CD14-positive monocyte (primary cell): ENCODE results near the gene CSGALNACT2. TPM values are rescaled to one million over a fixed set of nuclear protein-coding genes. Genes with fewer than 3 reads are reported as not detected.
A peak's percentile ranks its signal among the peaks of the same experiment; 100 is the strongest.

Experiments used
- DNase-seq, 3 donors: peaks; one replicate each; pipeline ENCODE4 v3.0.0-alpha.2; 2011 to 2022
- H2AFZ ChIP-seq: 2 replicates; pipeline ENCODE4 v1.6.0; 2012; ENCODE audit warnings: mild to moderate bottlenecking, low read depth, low read length, inconsistent platforms; ENCODE audit not compliant: insufficient read depth, poor library complexity, severe bottlenecking
- H3K27ac ChIP-seq, 2 donors: 1 replicate in 1 of 2; 2 replicates in 1 of 2; pipeline ENCODE4 v1.5.1; 2012 to 2013; ENCODE audit warnings: low read length in 2 of 2, control low read depth in 1 of 2, inconsistent platforms in 1 of 2, low read depth in 1 of 2, mild to moderate bottlenecking in 1 of 2
- H3K27me3 ChIP-seq, 2 donors: one replicate each; pipeline versions ENCODE4 v1.6.0 to v1.6.1; 2011 to 2013; ENCODE audit warnings: low read length in 2 of 2; ENCODE audit not compliant: control insufficient read depth in 2 of 2, insufficient read depth in 2 of 2
- H3K36me3 ChIP-seq, 2 donors: replicated peaks in 1 of 2; 1 replicate in 1 of 2; 2 replicates in 1 of 2; pipeline versions ENCODE4 v1.5.1 to v1.6.1; 2012 to 2013; ENCODE audit warnings: low read length in 2 of 2, control low read depth in 1 of 2, inconsistent platforms in 1 of 2, mild to moderate bottlenecking in 1 of 2; ENCODE audit not compliant: insufficient read depth in 2 of 2, control insufficient read depth in 1 of 2
- H3K4me1 ChIP-seq, 2 donors: 1 replicate in 1 of 2; 2 replicates in 1 of 2; pipeline versions ENCODE4 v1.5.1 to v1.6.1; 2012 to 2013; ENCODE audit warnings: low read length in 2 of 2, control low read depth in 1 of 2, inconsistent platforms in 1 of 2, mild to moderate bottlenecking in 1 of 2, moderate library complexity in 1 of 2; ENCODE audit not compliant: insufficient read depth in 2 of 2, control insufficient read depth in 1 of 2
- H3K4me2 ChIP-seq: replicated peaks from 2 replicates; pipeline ENCODE3; 2012; ENCODE audit warnings: low read length, moderate library complexity, mild to moderate bottlenecking; ENCODE audit not compliant: poor library complexity, severe bottlenecking; ENCODE audit errors: extremely low read depth
- H3K4me3 ChIP-seq, 3 experiments: fragments of 200-600 bp in 1 of 3; sonication (generic) in 1 of 3; replicated peaks in 1 of 3; 1 replicate in 2 of 3; 2 replicates in 1 of 3; pipeline ENCODE4 v1.5.1; 2011 to 2013; ENCODE audit warnings: low read length in 3 of 3, mild to moderate bottlenecking in 3 of 3, control low read depth in 2 of 3, low read depth in 2 of 3, inconsistent platforms in 1 of 3, moderate library complexity in 1 of 3
- H3K79me2 ChIP-seq: 2 replicates; pipeline ENCODE4 v1.6.0; 2012; ENCODE audit warnings: mild to moderate bottlenecking, control low read depth, inconsistent platforms, low read length, moderate library complexity; ENCODE audit not compliant: insufficient read depth
- H3K9ac ChIP-seq: 2 replicates; pipeline ENCODE4 v1.6.0; 2017; ENCODE audit warnings: low read length, mild to moderate bottlenecking; ENCODE audit not compliant: insufficient read depth, poor library complexity, severe bottlenecking
- H3K9me3 ChIP-seq, 2 donors: replicated peaks in 1 of 2; 1 replicate in 1 of 2; 2 replicates in 1 of 2; pipeline versions ENCODE4 v1.5.1 to v1.6.1; 2012 to 2013; ENCODE audit warnings: low read length in 2 of 2, control low read depth in 1 of 2; ENCODE audit not compliant: control insufficient read depth in 1 of 2, insufficient read depth in 1 of 2
- H4K20me1 ChIP-seq: 2 replicates; pipeline ENCODE4 v1.6.0; 2012; ENCODE audit warnings: mild to moderate bottlenecking, low read length, control low read depth, moderate library complexity; ENCODE audit not compliant: insufficient read depth
- H3K27ac Mint-ChIP-seq, 7 donors: one replicate each; pipeline ENCODE4 v1.8.0; 2020; ENCODE audit warnings: mild to moderate bottlenecking in 7 of 7, mixed read lengths in 7 of 7, moderate library complexity in 6 of 7, inconsistent platforms in 2 of 7
- H3K27me3 Mint-ChIP-seq, 3 donors: one replicate each; pipeline ENCODE4 v1.8.0; 2021 to 2022; ENCODE audit warnings: low read depth in 3 of 3, mild to moderate bottlenecking in 3 of 3, mixed read lengths in 3 of 3, moderate library complexity in 3 of 3, inconsistent platforms in 1 of 3
- H3K36me3 Mint-ChIP-seq, 2 donors: one replicate each; pipeline ENCODE4 v1.8.0; 2020; ENCODE audit warnings: mixed read lengths in 2 of 2, inconsistent platforms in 1 of 2, mild to moderate bottlenecking in 1 of 2
- H3K4me1 Mint-ChIP-seq: one replicate; pipeline ENCODE4 v1.8.0; 2020; ENCODE audit warnings: mild to moderate bottlenecking, mixed read lengths
- H3K4me3 Mint-ChIP-seq, 2 donors: one replicate each; pipeline ENCODE4 v1.8.0; 2020; ENCODE audit warnings: mild to moderate bottlenecking in 2 of 2, mixed read lengths in 2 of 2, moderate library complexity in 1 of 2
- H3K9me3 Mint-ChIP-seq, 7 donors: one replicate each; pipeline ENCODE4 v1.8.0; 2020 to 2022; ENCODE audit warnings: mixed read lengths in 7 of 7, mild to moderate bottlenecking in 6 of 7, moderate library complexity in 6 of 7, inconsistent platforms in 2 of 7
- WGBS: methylation state at CpG from one replicate; pipeline ENCODE4 v1.1.5; 2013; ENCODE audit warnings: missing lambda C conversion rate; ENCODE audit not compliant: insufficient coverage; 5-methylcytosine and 5-hydroxymethylcytosine counted together
- intact Hi-C, 2 donors: fragments of 100-400 bp; cut with micrococcal nuclease; formaldehyde crosslinking; loops; one replicate each; pipeline versions ENCODE4 v1.15.0 to v1.15.1; 2023
- polyA plus RNA-seq, 3 donors: library from polyadenylated mRNA; depleted of rRNA in 1 of 3; unstranded in 2 of 3; stranded (reverse) in 1 of 3; fragments of 300-500 nt in 2 of 3; fragments of >200 nt in 1 of 3; fragmentation: Illumina TruSeq in 2 of 3; gene quantifications; 1 replicate in 2 of 3; 2 replicates in 1 of 3; pipeline ENCODE4 v1.2.3, GENCODE V29; 2012 to 2021
- TF ChIP-seq, protein P1 (sequence below): fragments of 200-600 bp; IDR thresholded peaks from one replicate; pipeline ENCODE4 v1.8.0; 2022; ENCODE audit warnings: antibody characterized with exemption, mild to moderate bottlenecking

Gene CSGALNACT2
- polyA plus RNA-seq, 3 donors: 43.7 to 80.1 (median 48.2) TPM

DNA sequence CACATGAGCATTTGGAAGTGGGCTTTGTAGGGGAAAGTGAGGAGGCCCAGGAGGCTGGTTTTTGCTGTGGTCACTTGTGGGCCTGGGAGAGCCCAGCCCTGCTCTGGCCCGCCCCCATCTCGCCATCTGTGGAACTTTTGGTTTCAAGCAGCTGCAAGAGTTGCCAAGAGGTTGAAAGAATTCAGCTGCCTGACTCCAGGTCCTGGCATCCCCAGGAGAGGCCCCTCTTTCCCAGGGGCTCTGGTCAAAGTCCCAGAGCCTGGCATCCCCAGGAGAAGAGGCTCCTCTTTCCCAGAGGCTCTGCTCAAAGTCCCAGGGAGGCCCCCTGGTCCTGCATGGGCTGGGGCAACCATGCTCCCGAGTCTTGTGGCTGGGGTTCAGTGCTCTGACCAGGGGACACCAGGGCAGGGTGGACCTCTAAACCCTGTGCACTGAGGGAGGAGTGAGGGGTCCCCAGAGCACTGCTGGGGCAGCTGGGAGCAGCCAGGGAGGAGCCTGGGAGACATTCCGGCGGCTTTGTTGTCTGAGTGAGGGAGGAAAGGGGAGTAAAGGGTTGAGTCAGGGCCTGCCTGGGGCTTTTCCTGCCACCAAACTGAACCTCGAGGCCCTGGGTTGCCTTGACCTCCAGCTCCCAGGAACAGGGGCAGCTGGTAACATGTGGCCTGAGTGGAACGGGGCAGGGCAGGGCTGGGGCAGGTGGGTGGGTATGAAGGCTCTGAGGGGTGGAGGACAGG lies 27.7 kb upstream of the CSGALNACT2 start:
- H3K36me3 ChIP-seq: no peaks in the 10 kb centered on the region
- H3K4me3 ChIP-seq: no peak overlapping the region
- Mint-ChIP-seq H3K27me3 (peaks cover 0 to 2% (median 2%) of the 10 kb centered on the region in 3 donors), H3K4me1 (peaks cover 36% of the 10 kb centered on the region), H3K9me3 (no peaks in the 10 kb centered on the region), H3K4me3 (no peak overlapping the region), H3K27ac (peak overlapping the region in 2 of 7 donors; percentile 56 to 57), H3K36me3 (no peaks in the 10 kb centered on the region)
- H3K4me1 ChIP-seq: peaks cover 20 to 40% of the 10 kb centered on the region in 2 donors
- H3K79me2 ChIP-seq: no peaks in the 10 kb centered on the region
- H3K9me3 ChIP-seq: no peaks in the 10 kb centered on the region
- peak overlapping the region; percentile 61 for H2AFZ ChIP-seq
- 51% methylated on average over 7 of the region's 7 CpGs for WGBS
- H3K9ac ChIP-seq: no peak overlapping the region
- no peak for DNase-seq
- TF ChIP-seq, protein P1, sequence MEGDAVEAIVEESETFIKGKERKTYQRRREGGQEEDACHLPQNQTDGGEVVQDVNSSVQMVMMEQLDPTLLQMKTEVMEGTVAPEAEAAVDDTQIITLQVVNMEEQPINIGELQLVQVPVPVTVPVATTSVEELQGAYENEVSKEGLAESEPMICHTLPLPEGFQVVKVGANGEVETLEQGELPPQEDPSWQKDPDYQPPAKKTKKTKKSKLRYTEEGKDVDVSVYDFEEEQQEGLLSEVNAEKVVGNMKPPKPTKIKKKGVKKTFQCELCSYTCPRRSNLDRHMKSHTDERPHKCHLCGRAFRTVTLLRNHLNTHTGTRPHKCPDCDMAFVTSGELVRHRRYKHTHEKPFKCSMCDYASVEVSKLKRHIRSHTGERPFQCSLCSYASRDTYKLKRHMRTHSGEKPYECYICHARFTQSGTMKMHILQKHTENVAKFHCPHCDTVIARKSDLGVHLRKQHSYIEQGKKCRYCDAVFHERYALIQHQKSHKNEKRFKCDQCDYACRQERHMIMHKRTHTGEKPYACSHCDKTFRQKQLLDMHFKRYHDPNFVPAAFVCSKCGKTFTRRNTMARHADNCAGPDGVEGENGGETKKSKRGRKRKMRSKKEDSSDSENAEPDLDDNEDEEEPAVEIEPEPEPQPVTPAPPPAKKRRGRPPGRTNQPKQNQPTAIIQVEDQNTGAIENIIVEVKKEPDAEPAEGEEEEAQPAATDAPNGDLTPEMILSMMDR: no peak
- no peak overlapping the region for H3K27ac ChIP-seq
- no peaks in the 10 kb centered on the region for H3K27me3 ChIP-seq
- intact Hi-C loops: no loop called here
- no peaks in the 10 kb centered on the region for H4K20me1 ChIP-seq
- H3K4me2 ChIP-seq: peak overlapping the region; percentile 1

- Histone ChIP-seq H3K9me3 (no peaks in the 10 kb centered on the region), H3K79me2 (no peaks in the 10 kb centered on the region), H3K4me3 (no peak overlapping the region), H3K4me1 (peaks cover 14 to 34% of the 10 kb centered on the region in 2 donors), H3K27ac (no peak overlapping the region), H3K9ac (no peak overlapping the region), H4K20me1 (no peaks in the 10 kb centered on the region), H2AFZ (no peak overlapping the region), H3K4me2 (no peak overlapping the region), H3K27me3 (no peaks in the 10 kb centered on the region), H3K36me3 (no peaks in the 10 kb centered on the region)
- Mint-ChIP-seq H3K4me1 (peaks cover 30% of the 10 kb centered on the region), H3K4me3 (no peak overlapping the region), H3K27ac (peak overlapping the region in 1 of 7 donors; percentile 35), H3K9me3 (peaks cover 0 to 2% (median 0%) of the 10 kb centered on the region in 7 donors), H3K27me3 (peaks cover 2% of the 10 kb centered on the region in 3 donors), H3K36me3 (no peaks in the 10 kb centered on the region)
- TF ChIP-seq, protein P1: no peak
- no peak for DNase-seq
- intact Hi-C loops: no loop called here
- WGBS: 97% methylated on average over 11 of the region's 11 CpGs
These were observed 27.1 kb upstream of the CSGALNACT2 start for GRCh38 chr10:43111101-43111500.
